ENCODE measurements around the gene CTNNA3.

The CTNNA3 gene

GRCh38 chr10:66041771-66042170 is 1654.2 kb downstream of the CTNNA3 start:
- TF ChIP-seq EZH2phosphoT487 (IDR thresholded peaks at IDR 0.05; ENCODE audit: borderline replicate concordance, low read length) (no peak), CTCF (IDR thresholded peaks at IDR 0.05; ENCODE audit: low read depth, low read length, poor library complexity, severe bottlenecking) (no peak)
- H3K4me3 ChIP-seq (ENCODE audit: low read length): no peak overlapping the region
- no peak overlapping the region for H3K4me2 ChIP-seq (ENCODE audit: low read length)
- no peaks in the 10 kb centered on the region for H3K27me3 ChIP-seq (ENCODE audit: control insufficient read depth, low read length)
- H3K27ac ChIP-seq (ENCODE audit: low read depth, low read length): no peak overlapping the region
- H3K4me1 ChIP-seq (ENCODE audit: control insufficient read depth, low read length): no peaks in the 10 kb centered on the region
- H3K9me3 ChIP-seq (ENCODE audit: control insufficient read depth, insufficient read depth, low read length): no peaks in the 10 kb centered on the region
- no peaks in the 10 kb centered on the region for H3F3A ChIP-seq (ENCODE audit: control insufficient read depth, insufficient read depth)
- no peaks in the 10 kb centered on the region for H4K20me1 ChIP-seq (ENCODE audit: control insufficient read depth, insufficient read depth, low read depth, low read length)
- H3K79me2 ChIP-seq (ENCODE audit: control insufficient read depth, low read length): no peaks in the 10 kb centered on the region
- no peaks in the 10 kb centered on the region for H3K9me2 ChIP-seq (replicated peaks; ENCODE audit: control insufficient read depth, low read length)
- H3K36me3 ChIP-seq (ENCODE audit: control insufficient read depth, low read length): no peaks in the 10 kb centered on the region

- Histone ChIP-seq H3K27me3 (ENCODE audit: control insufficient read depth, low read length) (no peaks in the 10 kb centered on the region), H3K4me1 (ENCODE audit: control insufficient read depth, low read length) (no peaks in the 10 kb centered on the region), H3K4me2 (ENCODE audit: low read length) (no peak overlapping the region), H3K4me3 (ENCODE audit: low read length) (no peak overlapping the region), H3K27ac (ENCODE audit: low read depth, low read length) (no peak overlapping the region), H3K79me2 (ENCODE audit: control insufficient read depth, low read length) (no peaks in the 10 kb centered on the region), H3K9me2 (replicated peaks; ENCODE audit: control insufficient read depth, low read length) (no peaks in the 10 kb centered on the region), H3F3A (ENCODE audit: control insufficient read depth, insufficient read depth) (no peaks in the 10 kb centered on the region), H3K9me3 (ENCODE audit: control insufficient read depth, insufficient read depth, low read length) (no peaks in the 10 kb centered on the region), H3K36me3 (ENCODE audit: control insufficient read depth, low read length) (no peaks in the 10 kb centered on the region), H4K20me1 (ENCODE audit: control insufficient read depth, insufficient read depth, low read depth, low read length) (no peaks in the 10 kb centered on the region)
- TF ChIP-seq EZH2phosphoT487 (IDR thresholded peaks at IDR 0.05; ENCODE audit: borderline replicate concordance, low read length): no peak
- no peak for TF ChIP-seq CTCF (IDR thresholded peaks at IDR 0.05; ENCODE audit: low read depth, low read length, poor library complexity, severe bottlenecking)
These were observed 1657.4 kb downstream of the CTNNA3 start for GRCh38 chr10:66038623-66039022.

- no peak overlapping the region for H3K4me2 ChIP-seq (ENCODE audit: low read length)
- H3F3A ChIP-seq (ENCODE audit: control insufficient read depth, insufficient read depth): no peaks in the 10 kb centered on the region
- H3K4me1 ChIP-seq (ENCODE audit: control insufficient read depth, low read length): no peaks in the 10 kb centered on the region
- H3K27me3 ChIP-seq (ENCODE audit: control insufficient read depth, low read length): no peaks in the 10 kb centered on the region
- H3K9me2 ChIP-seq (replicated peaks; ENCODE audit: control insufficient read depth, low read length): no peaks in the 10 kb centered on the region
- H3K79me2 ChIP-seq (ENCODE audit: control insufficient read depth, low read length): no peaks in the 10 kb centered on the region
- H3K36me3 ChIP-seq (ENCODE audit: control insufficient read depth, low read length): no peaks in the 10 kb centered on the region
- TF ChIP-seq CTCF (IDR thresholded peaks at IDR 0.05; ENCODE audit: low read depth, low read length, poor library complexity, severe bottlenecking) (no peak), EZH2phosphoT487 (IDR thresholded peaks at IDR 0.05; ENCODE audit: borderline replicate concordance, low read length) (no peak)
- H3K4me3 ChIP-seq (ENCODE audit: low read length): no peak overlapping the region
- H3K9me3 ChIP-seq (ENCODE audit: control insufficient read depth, insufficient read depth, low read length): no peaks in the 10 kb centered on the region
- no peaks in the 10 kb centered on the region for H4K20me1 ChIP-seq (ENCODE audit: control insufficient read depth, insufficient read depth, low read depth, low read length)
- H3K27ac ChIP-seq (ENCODE audit: low read depth, low read length): no peak overlapping the region
These were observed 1669.7 kb downstream of the CTNNA3 start for GRCh38 chr10:66026321-66026720.

GRCh38 chr10:66025186-66025585 is 1670.8 kb downstream of the CTNNA3 start:
- Histone ChIP-seq H3K36me3 (ENCODE audit: control insufficient read depth, low read length) (no peaks in the 10 kb centered on the region), H3K79me2 (ENCODE audit: control insufficient read depth, low read length) (no peaks in the 10 kb centered on the region), H3K4me2 (ENCODE audit: low read length) (no peak overlapping the region), H3K9me3 (ENCODE audit: control insufficient read depth, insufficient read depth, low read length) (no peaks in the 10 kb centered on the region), H4K20me1 (ENCODE audit: control insufficient read depth, insufficient read depth, low read depth, low read length) (no peaks in the 10 kb centered on the region), H3F3A (ENCODE audit: control insufficient read depth, insufficient read depth) (no peaks in the 10 kb centered on the region), H3K27me3 (ENCODE audit: control insufficient read depth, low read length) (no peaks in the 10 kb centered on the region), H3K4me3 (ENCODE audit: low read length) (no peak overlapping the region), H3K27ac (ENCODE audit: low read depth, low read length) (no peak overlapping the region), H3K9me2 (replicated peaks; ENCODE audit: control insufficient read depth, low read length) (no peaks in the 10 kb centered on the region), H3K4me1 (ENCODE audit: control insufficient read depth, low read length) (no peaks in the 10 kb centered on the region)
- TF ChIP-seq EZH2phosphoT487 (IDR thresholded peaks at IDR 0.05; ENCODE audit: borderline replicate concordance, low read length) (no peak), CTCF (IDR thresholded peaks at IDR 0.05; ENCODE audit: low read depth, low read length, poor library complexity, severe bottlenecking) (no peak)

All from DOHH2 (cell line).